ENCODE data around the gene SEPTIN10.

Gene SEPTIN10

GRCh38 chr2:109500910-109501309, 112.9 kb downstream of the SEPTIN10 start:
- DNase-seq (ENCODE audit: low read depth in 2 of 2, low spot score in 1 of 2): no peak

- no peak for DNase-seq (ENCODE audit: low read depth in 2 of 2, low spot score in 1 of 2)
These were observed 114.2 kb downstream of the SEPTIN10 start for GRCh38 chr2:109499566-109499965.

- DNase-seq (ENCODE audit: low read depth in 2 of 2, low spot score in 1 of 2): no peak
These were observed 114.9 kb downstream of the SEPTIN10 start for GRCh38 chr2:109498906-109499305.

GRCh38 chr2:109497911-109498870, 115.6 kb downstream of the SEPTIN10 start:
- DNase-seq (ENCODE audit: low read depth in 2 of 2, low spot score in 1 of 2): no peak

- DNase-seq (ENCODE audit: low read depth in 2 of 2, low spot score in 1 of 2): no peak
These were observed 116.3 kb downstream of the SEPTIN10 start for GRCh38 chr2:109497463-109497862.

- DNase-seq (ENCODE audit: low read depth in 2 of 2, low spot score in 1 of 2): no peak
These were observed 119.4 kb downstream of the SEPTIN10 start for GRCh38 chr2:109494351-109494750.

GRCh38 chr2:109493176-109493935, 120.4 kb downstream of the SEPTIN10 start:
- no peak for DNase-seq (ENCODE audit: low read depth in 2 of 2, low spot score in 1 of 2)

Data from stimulated activated CD8-positive, alpha-beta memory T cell treated with anti-CD3 and anti-CD28 coated beads, Interleukin-4, amount 100 ng/mL, for 4 hours (primary cell).